Lung (tissue), 12 donors: ENCODE results near the gene TOPORS. TPM values are rescaled to one million over a fixed set of nuclear protein-coding genes. Genes with fewer than 3 reads are reported as not detected.

Experiments
- ATAC-seq: fragments of 200-7000 bp; cut with Tn5 transposase; one replicate; pipeline ENCODE4 v1.9.1; 2020; ENCODE audit warnings: moderate number of reproducible peaks; ENCODE audit not compliant: insufficient read depth, low FRiP score
- DNase-seq, 3 donors: peaks; one replicate each; pipeline ENCODE4 v3.0.0-alpha.2; 2013 to 2017
- H3K27ac ChIP-seq, 2 donors: one replicate each; pipeline ENCODE4 v1.5.1; 2013; ENCODE audit warnings: mild to moderate bottlenecking in 2 of 2, moderate library complexity in 2 of 2, control low read depth in 1 of 2, inconsistent platforms in 1 of 2, low read depth in 1 of 2, low read length in 1 of 2
- H3K27me3 ChIP-seq, 3 donors: one replicate each; pipeline ENCODE4 v1.5.1; 2013; ENCODE audit warnings: low read length in 2 of 3; ENCODE audit not compliant: control insufficient read depth in 3 of 3, insufficient read depth in 3 of 3
- H3K36me3 ChIP-seq, 4 donors: one replicate each; pipeline ENCODE4 v1.5.1; 2013; ENCODE audit warnings: low read length in 4 of 4, mild to moderate bottlenecking in 1 of 4, moderate library complexity in 1 of 4; ENCODE audit not compliant: control insufficient read depth in 4 of 4, insufficient read depth in 4 of 4
- H3K4me1 ChIP-seq, 5 donors: one replicate each; pipeline ENCODE4 v1.5.1; 2013; ENCODE audit warnings: low read length in 5 of 5, mild to moderate bottlenecking in 2 of 5, moderate library complexity in 1 of 5; ENCODE audit not compliant: control insufficient read depth in 5 of 5, insufficient read depth in 5 of 5
- H3K4me3 ChIP-seq: one replicate; pipeline ENCODE4 v1.5.1; 2013; ENCODE audit warnings: mild to moderate bottlenecking, control low read depth, moderate library complexity
- H3K9ac ChIP-seq, 2 donors: one replicate each; pipeline ENCODE4 v1.5.1; 2013; ENCODE audit warnings: low read length in 2 of 2, control low read depth in 1 of 2; ENCODE audit not compliant: insufficient read depth in 1 of 2
- H3K9me3 ChIP-seq, 4 donors: one replicate each; pipeline ENCODE4 v1.5.1; 2013; ENCODE audit warnings: low read length in 3 of 4, mild to moderate bottlenecking in 1 of 4, moderate library complexity in 1 of 4; ENCODE audit not compliant: control insufficient read depth in 4 of 4, insufficient read depth in 3 of 4
- CTCF ChIP-seq: IDR thresholded peaks from 2 replicates; pipeline ENCODE4 v1.5.1; 2012; ENCODE audit warnings: mild to moderate bottlenecking; ENCODE audit errors: control extremely low read depth, extremely low read depth
- WGBS, 2 donors: extraction: QIAGEN DNeasy Blood & Tissue Kit; methylation state at CpG; one replicate each; pipeline ENCODE4 v1.1.7; 2013; 5-methylcytosine and 5-hydroxymethylcytosine counted together
- polyA plus RNA-seq, 2 donors: library from polyadenylated mRNA; stranded (reverse); fragments of 200-250 nt; gene quantifications; one replicate each; pipeline ENCODE4 v1.2.1, GENCODE V29; 2013
- total RNA-seq, 2 donors: library from RNA; depleted of rRNA in 1 of 2; stranded (reverse); fragments of >200 nt in 1 of 2; gene quantifications; one replicate each; pipeline ENCODE4 v1.2.1, GENCODE V29; 2014 to 2021
- donor health status: control.
- donor health status: control.
- donor health status: Bipolar disorder and iron deficiency.
- donor health status: healthy.
- donor health status: DM: yes; HTN: yes; CAD: no.

Gene TOPORS
- total and polyA plus RNA-seq, 4 donors, result 6.3 to 31.4 (median 9.2) TPM

- no peak for ATAC-seq
- H3K36me3 ChIP-seq, result peaks cover 8 to 20% (median 13%) of the 10 kb centered on the region in 4 donors
- H3K4me1 ChIP-seq, result peaks cover 0 to 11% (median 2%) of the 10 kb centered on the region in 5 donors
- WGBS, 2 donors, result 96 to 97% methylated on average over 25 to 26 of the region's 26 CpGs
- TF ChIP-seq CTCF, result no peak
- no peaks in the 10 kb centered on the region for H3K27me3 ChIP-seq
- H3K9ac ChIP-seq, result no peak overlapping the region
- H3K27ac ChIP-seq, result no peak overlapping the region
- H3K4me3 ChIP-seq, result no peak overlapping the region
- DNase-seq, result no peak
- no peaks in the 10 kb centered on the region for H3K9me3 ChIP-seq
Observed at GRCh38 chr9:32566770-32567169, 14.4 kb upstream of the TOPORS start.

DNA sequence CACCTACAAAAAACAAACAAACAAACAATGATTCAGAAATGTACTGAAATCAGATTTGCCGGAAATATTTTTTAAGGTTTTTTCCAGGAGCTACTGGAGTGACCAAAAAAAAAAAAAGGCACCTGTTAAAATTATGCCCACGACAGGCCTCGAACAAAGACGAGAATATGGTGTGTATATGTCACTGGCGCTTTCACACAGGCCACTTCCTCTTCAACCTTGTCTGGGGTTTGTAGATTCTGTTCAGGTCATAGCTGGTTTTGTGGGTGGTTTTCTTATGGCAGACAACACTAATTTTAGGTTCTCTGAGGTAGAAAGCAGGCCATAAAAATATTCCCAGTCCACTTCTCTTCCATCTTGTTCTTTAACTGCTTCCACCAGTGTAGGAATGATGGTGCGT, 13.6 kb upstream of the TOPORS start:
- H3K4me1 ChIP-seq, result peaks cover 0 to 4% (median 0%) of the 10 kb centered on the region in 5 donors
- H3K27ac ChIP-seq, result no peak overlapping the region
- ATAC-seq (no peak), DNase-seq (no peak)
- no peak overlapping the region for H3K4me3 ChIP-seq
- no peaks in the 10 kb centered on the region for H3K27me3 ChIP-seq
- no peak overlapping the region for H3K9ac ChIP-seq
- H3K36me3 ChIP-seq, result peaks cover 8 to 20% (median 13%) of the 10 kb centered on the region in 4 donors
- H3K9me3 ChIP-seq, result no peaks in the 10 kb centered on the region
- TF ChIP-seq CTCF, result no peak
- whole genome bisulfite sequencing, 2 donors, result 84 to 93% methylated on average over 6 of the region's 6 CpGs

- H3K4me3 ChIP-seq, result no peak overlapping the region
- no peak overlapping the region for H3K27ac ChIP-seq
- H3K4me1 ChIP-seq, result peaks cover 0 to 11% (median 3%) of the 10 kb centered on the region in 5 donors
- 22 to 52% methylated on average over 3 of the region's 3 CpGs for WGBS, 2 donors
- no peak overlapping the region for H3K9ac ChIP-seq
- no peaks in the 10 kb centered on the region for H3K9me3 ChIP-seq
- DNase-seq, result no peak
- TF ChIP-seq CTCF, result no peak
- no peaks in the 10 kb centered on the region for H3K27me3 ChIP-seq
- no peaks in the 10 kb centered on the region for H3K36me3 ChIP-seq
- no peak for ATAC-seq
Observed at GRCh38 chr9:32558408-32558934, 6.1 kb upstream of the TOPORS start.

- Histone ChIP-seq H3K36me3 (no peaks in the 10 kb centered on the region), H3K4me1 (peaks cover 0 to 27% (median 3%) of the 10 kb centered on the region in 5 donors), H3K27me3 (no peaks in the 10 kb centered on the region), H3K9ac (no peak overlapping the region), H3K27ac (no peak overlapping the region), H3K4me3 (no peak overlapping the region), H3K9me3 (no peaks in the 10 kb centered on the region)
- TF ChIP-seq CTCF, result no peak
- ATAC-seq (no peak), DNase-seq (no peak)
Observed at GRCh38 chr9:32554591-32554990, 2.2 kb upstream of the TOPORS start.
